SK-N-SH (cell line): Measurements from ENCODE around the gene RAP1B. TPM values are rescaled to one million over a fixed set of nuclear protein-coding genes. Genes with fewer than 3 reads are reported as not detected.

Source experiments
- CTCF ChIA-PET: fragments of 300-600, 350-600 bp; formaldehyde crosslinking; extraction: SDS; loops from one replicate; lab custom pipeline; 2021; lab: Yijun Ruan, JAX
- POLR2A ChIA-PET: fragments of 350-600 bp; sonication (Branson Sonifier 250); formaldehyde crosslinking; extraction: SDS; loops from one replicate; lab custom pipeline; 2020; ENCODE audit warnings: antibody characterized with exemption, inconsistent platforms; lab: Yijun Ruan, JAX
- DNase-seq: peaks from one replicate; pipeline ENCODE4 v3.0.0; 2012
- H2AFZ ChIP-seq: fragments of 200-600 bp; sonication (generic); 2 replicates; pipeline ENCODE4 v1.8.1; 2016; ENCODE audit warnings: antibody characterized with exemption, mild to moderate bottlenecking, low read depth
- H3F3A ChIP-seq: fragments of 200-600 bp; sonication (generic); replicated peaks from 2 replicates; pipeline ENCODE3; 2016; ENCODE audit warnings: antibody characterized with exemption, mild to moderate bottlenecking; ENCODE audit not compliant: insufficient read depth
- H3K27ac ChIP-seq, 2 experiments: fragments of 200-500 bp in 1 of 2; fragments of 200-600 bp in 1 of 2; sonication (Bioruptor generic) in 1 of 2; sonication (generic), shearing (Covaris generic) in 1 of 2; 2 replicates each; pipeline versions ENCODE4 v1.5.1 to v1.6.1; 2014 to 2016; ENCODE audit warnings: low read depth in 2 of 2, inconsistent platforms in 1 of 2, low read length in 1 of 2, mild to moderate bottlenecking in 1 of 2, mixed read lengths in 1 of 2
- H3K27me3 ChIP-seq: fragments of 200-600 bp; sonication (generic), shearing (Covaris generic); 2 replicates; pipeline ENCODE4 v1.6.1; 2016; ENCODE audit warnings: mixed run types; ENCODE audit not compliant: insufficient read depth
- H3K36me3 ChIP-seq, 2 experiments: fragments of 200-500 bp in 1 of 2; fragments of 200-600 bp in 1 of 2; sonication (Bioruptor generic) in 1 of 2; sonication (generic) in 1 of 2; replicated peaks in 1 of 2; 2 replicates each; pipeline versions ENCODE3 to v1.5.1; 2014 to 2016; ENCODE audit warnings: low read length in 1 of 2, mild to moderate bottlenecking in 1 of 2; ENCODE audit not compliant: insufficient read depth in 2 of 2, control insufficient read depth in 1 of 2
- H3K4me1 ChIP-seq, 2 experiments: fragments of 200-500 bp in 1 of 2; fragments of 200-600 bp in 1 of 2; sonication (Bioruptor generic) in 1 of 2; sonication (generic), shearing (Covaris generic) in 1 of 2; 2 replicates each; pipeline versions ENCODE4 v1.5.1 to v1.6.1; 2014 to 2016; ENCODE audit warnings: low read depth in 1 of 2, low read length in 1 of 2, mixed run types in 1 of 2; ENCODE audit not compliant: insufficient read depth in 2 of 2, control insufficient read depth in 1 of 2
- H3K4me2 ChIP-seq: fragments of 200-600 bp; sonication (generic), shearing (Covaris generic); 2 replicates; pipeline ENCODE4 v1.6.1; 2017; ENCODE audit warnings: mixed run types
- H3K4me3 ChIP-seq, 2 experiments: fragments of 200-500 bp in 1 of 2; fragments of 200-600 bp in 1 of 2; sonication (Bioruptor generic) in 1 of 2; sonication (generic), shearing (Covaris generic) in 1 of 2; 2 replicates each; pipeline versions ENCODE4 v1.5.1 to v1.8.1; 2014 to 2016; ENCODE audit warnings: low read depth in 2 of 2, inconsistent platforms in 1 of 2, low read length in 1 of 2, mild to moderate bottlenecking in 1 of 2, mixed read lengths in 1 of 2, moderate library complexity in 1 of 2
- H3K79me2 ChIP-seq: fragments of 200-600 bp; sonication (generic); 2 replicates; pipeline ENCODE4 v1.8.1; 2017; ENCODE audit warnings: mild to moderate bottlenecking; ENCODE audit not compliant: insufficient read depth
- H3K9ac ChIP-seq: fragments of 200-600 bp; sonication (generic); 2 replicates; pipeline ENCODE4 v1.6.1; 2017; ENCODE audit warnings: mixed run types
- H3K9me2 ChIP-seq: fragments of 200-600 bp; sonication (generic); 2 replicates; pipeline ENCODE4 v1.6.1; 2017; ENCODE audit warnings: mixed run types
- H3K9me3 ChIP-seq: fragments of 200-600 bp; sonication (generic); 2 replicates; pipeline ENCODE4 v1.6.1; 2017; ENCODE audit warnings: mixed run types, mild to moderate bottlenecking, moderate library complexity
- H4K20me1 ChIP-seq: fragments of 200-600 bp; sonication (generic); 2 replicates; pipeline ENCODE4 v1.6.1; 2017; ENCODE audit warnings: mild to moderate bottlenecking, mixed run types; ENCODE audit not compliant: insufficient read depth
- EZH2phosphoT487 ChIP-seq: fragments of 200-600 bp; sonication (generic); IDR thresholded peaks from 2 replicates; pipeline ENCODE4 v1.6.1; 2017; ENCODE audit warnings: low read depth, mixed run types, mild to moderate bottlenecking, antibody characterized with exemption, moderate library complexity, borderline replicate concordance
- FOSL2 ChIP-seq: IDR thresholded peaks from 2 replicates; pipeline ENCODE4 v1.4.0; 2012; ENCODE audit warnings: low read depth, mild to moderate bottlenecking, moderate library complexity, borderline replicate concordance
- FOXM1 ChIP-seq: IDR thresholded peaks from 2 replicates; pipeline ENCODE4 v1.4.0; 2012; ENCODE audit warnings: low read depth, mild to moderate bottlenecking
- GABPA ChIP-seq: IDR thresholded peaks from 2 replicates; pipeline ENCODE4 v1.4.0; 2012; ENCODE audit warnings: low read depth, mild to moderate bottlenecking
- JUND ChIP-seq: IDR thresholded peaks from 2 replicates; pipeline ENCODE4 v1.4.0; 2012
- MAX ChIP-seq: IDR thresholded peaks from 2 replicates; pipeline ENCODE4 v1.4.0; 2012; ENCODE audit warnings: low read depth
- MXI1 ChIP-seq: IDR thresholded peaks from 2 replicates; pipeline ENCODE4 v1.6.1; 2012; ENCODE audit warnings: mild to moderate bottlenecking, low read depth, low read length, improper control_type of control experiment
- NFIC ChIP-seq: IDR thresholded peaks from 2 replicates; pipeline ENCODE4 v1.4.0; 2012; ENCODE audit warnings: borderline replicate concordance
- NRF1 ChIP-seq: IDR thresholded peaks from 2 replicates; pipeline ENCODE4 v1.6.1; 2012; ENCODE audit warnings: low read depth, mild to moderate bottlenecking, low read length
- PBX3 ChIP-seq: IDR thresholded peaks from 2 replicates; pipeline ENCODE4; 2012
- REST ChIP-seq: IDR thresholded peaks from 2 replicates; pipeline ENCODE4 v1.6.1; 2012; ENCODE audit warnings: mild to moderate bottlenecking, low read depth, low read length, moderate library complexity
- RFX5 ChIP-seq: IDR thresholded peaks from 2 replicates; pipeline ENCODE4 v1.6.1; 2012; ENCODE audit warnings: mild to moderate bottlenecking, improper control_type of control experiment, low read length
- TCF12 ChIP-seq: IDR thresholded peaks from 2 replicates; pipeline ENCODE4 v1.4.0; 2012
- TEAD4 ChIP-seq: IDR thresholded peaks from 2 replicates; pipeline ENCODE4 v1.4.0; 2012; ENCODE audit warnings: mild to moderate bottlenecking, borderline replicate concordance; ENCODE audit not compliant: insufficient read depth
- ZBTB33 ChIP-seq: IDR thresholded peaks from 2 replicates; pipeline ENCODE4 v1.4.0; 2012; ENCODE audit warnings: low read depth, borderline replicate concordance
- WGBS: methylation state at CpG from one replicate; pipeline ENCODE4 v1.1.6; 2017; ENCODE audit warnings: low lambda C conversion rate; 5-methylcytosine and 5-hydroxymethylcytosine counted together
- polyA plus RNA-seq, 3 experiments: library from polyadenylated mRNA; depleted of rRNA; stranded (reverse); fragments of >200 nt; gene quantifications; 2 replicates each; pipeline ENCODE4 v1.2.3, GENCODE V29; 2012

The RAP1B gene
- polyA plus RNA-seq, 1 of the 3 experiments (the other 2 are of a cell fraction) = 128 TPM

- WGBS = 69% methylated on average over 4 of the region's 4 CpGs
- H3K79me2 ChIP-seq = peaks cover 100% of the 10 kb centered on the region
- no peaks in the 10 kb centered on the region for H3K27me3 ChIP-seq
- peak overlapping the region in 1 of 2 experiments; percentile 80; a peak in 2 of 4 replicates for H3K27ac ChIP-seq
- no peaks in the 10 kb centered on the region for H3K9me3 ChIP-seq
- peak overlapping the region; percentile 29; the same call in 1 of the 2 replicates for H3K9ac ChIP-seq
- CTCF ChIA-PET = no interaction called here
- peaks cover 6 to 36% of the 10 kb centered on the region in 2 experiments; a peak in 3 of 4 replicates for H3K4me1 ChIP-seq
- no peak for DNase-seq
- H3K4me3 ChIP-seq = no peak overlapping the region
- H3K36me3 ChIP-seq = peaks cover 3 to 5% of the 10 kb centered on the region in 2 experiments
- H2AFZ ChIP-seq = no peak overlapping the region
- peaks cover 100% of the 10 kb centered on the region for H4K20me1 ChIP-seq
- TF ChIP-seq MAX (no peak), EZH2phosphoT487 (no peak), PBX3 (peak; percentile 87), TEAD4 (no peak), RFX5 (no peak), JUND (peak; percentile 31; the same call in 1 of the 2 replicates), FOSL2 (0 out of 2 replicates have a peak, but pooled peaks have one; percentile 49), MXI1 (no peak), FOXM1 (no peak), TCF12 (no peak; the same call in 1 of the 2 replicates), GABPA (no peak), NRF1 (no peak), NFIC (peak; percentile 38; the same call in 1 of the 2 replicates), ZBTB33 (no peak), REST (no peak)
- TF ChIP-seq, all 33 proteins: peak for 4
- POLR2A ChIA-PET = interaction anchor here (0.7 kb wide), 1 partner anchor 96 kb away, joined by 4 read pairs; no protein-coding TSS in a partner anchor
- Histone ChIP-seq H3K4me2 (peak overlapping the region; percentile 50), H3F3A (peaks cover 28% of the 10 kb centered on the region), H3K9me2 (no peaks in the 10 kb centered on the region)
Observed at GRCh38 chr12:68617160-68617926, 6.6 kb downstream of the RAP1B start.
